Bronchial epithelial cell (primary cell): ENCODE results near the gene HOXB7. TPM values are rescaled to one million over a fixed set of nuclear protein-coding genes. Genes with fewer than 3 reads are reported as not detected.

Experiments
- DNase-seq: peaks from one replicate; pipeline ENCODE4 v3.0.0-alpha.2; 2010; ENCODE audit warnings: low read depth
- FAIRE-seq: peaks from 2 replicates; lab custom pipeline; 2011; peaks lifted over from hg19 to GRCh38; lab: Jason Lieb, UNC
- H3K27me3 ChIP-seq: 2 replicates; pipeline ENCODE4 v1.5.1; 2011; ENCODE audit warnings: low read length; ENCODE audit not compliant: control insufficient read depth, insufficient read depth
- H3K36me3 ChIP-seq: 2 replicates; pipeline ENCODE4 v1.5.1; 2011; ENCODE audit warnings: low read length; ENCODE audit not compliant: control insufficient read depth, insufficient read depth
- H3K4me3 ChIP-seq: 2 replicates; pipeline ENCODE4 v1.5.1; 2011; ENCODE audit warnings: mild to moderate bottlenecking, low read depth, low read length, control low read depth
- total RNA-seq: library from RNA; depleted of rRNA; stranded (reverse); fragments of >200 nt; gene quantifications from 2 replicates; pipeline ENCODE4 v1.2.1, GENCODE V29; 2014
- TF ChIP-seq, protein P1 (sequence below): IDR thresholded peaks from 2 replicates; pipeline ENCODE4 v1.5.1; 2011; ENCODE audit warnings: mild to moderate bottlenecking, moderate library complexity, low read length, control low read depth, inconsistent platforms; ENCODE audit not compliant: insufficient read depth, severe bottlenecking

The HOXB7 gene
- total RNA-seq, 1 donor from 2014 or later = not detected

DNA sequence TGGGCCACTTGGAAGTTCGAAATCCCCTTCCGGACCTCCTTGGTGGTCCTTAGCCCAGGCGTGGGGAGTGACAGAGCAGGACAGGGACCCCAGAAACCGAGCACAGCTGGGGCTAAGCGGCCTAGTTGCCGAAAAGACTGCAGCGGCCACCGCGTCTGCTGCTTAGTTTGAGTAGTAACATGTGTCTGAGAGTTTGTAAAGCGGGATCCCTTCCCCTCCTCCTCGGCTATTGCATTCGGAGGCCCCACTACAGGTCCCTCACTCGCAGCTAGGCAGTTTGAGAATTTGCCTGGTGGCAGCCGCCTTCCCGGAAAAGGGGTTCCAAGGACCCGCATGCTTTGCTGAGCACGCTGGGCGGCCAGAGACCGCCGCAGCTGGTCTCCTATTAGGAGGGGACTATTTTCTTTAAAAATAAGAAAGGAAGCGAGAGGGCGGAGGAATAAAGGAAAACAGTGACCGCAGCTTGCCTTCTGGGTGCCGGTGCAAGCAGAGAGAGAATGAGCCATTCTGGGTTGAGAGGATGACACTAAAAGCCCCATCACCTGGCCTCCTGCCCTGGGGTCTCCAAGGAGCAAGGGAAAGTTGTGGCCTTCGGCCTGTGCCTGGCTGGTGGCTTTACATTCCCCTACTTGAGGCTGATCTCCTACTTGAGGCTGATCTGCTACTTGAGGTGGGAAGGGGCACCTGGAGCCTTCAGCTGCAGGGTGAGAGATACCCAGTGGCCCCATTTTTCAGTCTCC lies 16.1 kb downstream of the HOXB7 start:
- FAIRE-seq (no peak), DNase-seq (no peak)
- no peaks in the 10 kb centered on the region for H3K36me3 ChIP-seq
- H3K4me3 ChIP-seq = no peak overlapping the region
- peaks cover 86% of the 10 kb centered on the region for H3K27me3 ChIP-seq
- TF ChIP-seq, protein P1, sequence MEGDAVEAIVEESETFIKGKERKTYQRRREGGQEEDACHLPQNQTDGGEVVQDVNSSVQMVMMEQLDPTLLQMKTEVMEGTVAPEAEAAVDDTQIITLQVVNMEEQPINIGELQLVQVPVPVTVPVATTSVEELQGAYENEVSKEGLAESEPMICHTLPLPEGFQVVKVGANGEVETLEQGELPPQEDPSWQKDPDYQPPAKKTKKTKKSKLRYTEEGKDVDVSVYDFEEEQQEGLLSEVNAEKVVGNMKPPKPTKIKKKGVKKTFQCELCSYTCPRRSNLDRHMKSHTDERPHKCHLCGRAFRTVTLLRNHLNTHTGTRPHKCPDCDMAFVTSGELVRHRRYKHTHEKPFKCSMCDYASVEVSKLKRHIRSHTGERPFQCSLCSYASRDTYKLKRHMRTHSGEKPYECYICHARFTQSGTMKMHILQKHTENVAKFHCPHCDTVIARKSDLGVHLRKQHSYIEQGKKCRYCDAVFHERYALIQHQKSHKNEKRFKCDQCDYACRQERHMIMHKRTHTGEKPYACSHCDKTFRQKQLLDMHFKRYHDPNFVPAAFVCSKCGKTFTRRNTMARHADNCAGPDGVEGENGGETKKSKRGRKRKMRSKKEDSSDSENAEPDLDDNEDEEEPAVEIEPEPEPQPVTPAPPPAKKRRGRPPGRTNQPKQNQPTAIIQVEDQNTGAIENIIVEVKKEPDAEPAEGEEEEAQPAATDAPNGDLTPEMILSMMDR = no peak

DNA sequence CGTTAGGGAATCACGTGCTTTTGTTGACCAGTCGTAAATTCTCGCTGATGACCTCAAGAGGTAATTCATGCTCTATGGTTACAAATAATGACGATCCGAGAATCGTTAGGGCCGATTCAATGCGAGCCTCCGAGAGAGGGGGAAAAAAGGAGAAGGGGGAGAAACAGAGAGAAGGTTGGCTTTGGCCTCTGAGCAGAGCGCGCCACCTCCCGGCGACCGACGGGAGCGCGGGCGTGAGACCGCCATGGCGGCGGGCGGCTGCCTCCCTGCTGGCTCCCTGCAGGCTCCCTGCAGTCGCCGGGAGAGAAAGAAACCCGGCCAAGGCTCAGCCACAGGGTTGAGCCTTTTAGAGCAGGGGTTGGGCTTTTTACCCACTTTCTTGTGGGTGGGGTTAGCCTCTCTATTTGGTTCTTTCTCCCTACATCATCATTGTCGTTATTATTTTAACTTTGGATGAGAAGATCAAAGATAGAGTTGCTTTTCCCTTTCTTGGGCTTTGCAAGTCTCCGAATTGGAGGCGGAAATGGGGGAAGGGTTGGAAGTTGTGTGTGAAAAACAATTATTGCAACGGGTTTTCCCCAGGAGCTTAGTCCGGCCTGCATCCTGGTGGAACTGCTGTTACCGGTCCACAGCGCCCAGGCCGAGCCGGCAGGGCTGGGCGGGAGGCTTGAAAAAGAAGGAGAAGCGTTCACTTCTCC lies 16.8 kb downstream of the HOXB7 start:
- TF ChIP-seq, protein P1 = peak; percentile 96
- peaks cover 86% of the 10 kb centered on the region for H3K27me3 ChIP-seq
- H3K36me3 ChIP-seq = no peaks in the 10 kb centered on the region
- peak; percentile 32 for DNase-seq
- H3K4me3 ChIP-seq = no peak overlapping the region
- no peak for FAIRE-seq

DNA sequence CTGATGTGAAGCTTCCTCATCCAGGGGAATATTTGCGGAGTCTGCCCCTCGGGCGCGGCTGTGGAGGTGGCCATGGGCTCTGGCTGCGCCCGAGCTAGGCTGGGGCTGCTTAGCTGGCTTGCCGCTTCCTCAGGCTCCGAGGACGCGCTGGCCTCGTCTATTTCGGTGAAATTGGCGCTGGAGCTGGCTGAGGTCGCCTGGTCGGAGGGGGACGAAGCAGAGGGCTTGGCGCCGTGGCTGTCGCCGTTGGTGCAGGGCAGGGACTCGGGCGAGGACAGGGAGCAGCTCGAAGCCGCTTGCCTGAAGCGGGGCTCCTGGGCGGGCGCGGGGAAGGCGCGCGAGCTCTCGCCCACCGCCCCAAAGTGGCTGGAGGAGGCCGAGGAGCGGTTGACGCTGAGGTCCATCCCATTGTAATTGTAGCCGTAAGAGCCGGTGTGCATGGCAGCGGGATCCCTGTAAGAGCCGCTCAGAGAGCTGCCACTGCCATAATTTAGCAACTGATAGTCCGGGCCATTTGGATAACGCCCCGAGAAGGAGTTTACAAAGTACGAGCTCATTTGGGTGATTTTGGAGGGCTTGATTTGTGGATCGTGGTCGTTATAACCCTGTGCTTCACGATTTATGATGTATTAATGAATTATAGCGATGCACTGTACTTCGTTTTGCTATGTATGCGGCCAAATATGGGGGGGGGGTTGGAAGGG lies 17.5 kb downstream of the HOXB7 start, which contains the start of gene HOXB5:
TSS of gene HOXB5 (minus strand) at position 654 of the 704 bp plus-strand sequence. CDS start at position 557, 97 bp downstream.
- Histone ChIP-seq H3K27me3 (peaks cover 85% of the 10 kb centered on the region), H3K36me3 (no peaks in the 10 kb centered on the region), H3K4me3 (no peak within 1 kb of the TSS)
- FAIRE-seq (no peak), DNase-seq (no peak)
- TF ChIP-seq, protein P1 = no peak

DNA sequence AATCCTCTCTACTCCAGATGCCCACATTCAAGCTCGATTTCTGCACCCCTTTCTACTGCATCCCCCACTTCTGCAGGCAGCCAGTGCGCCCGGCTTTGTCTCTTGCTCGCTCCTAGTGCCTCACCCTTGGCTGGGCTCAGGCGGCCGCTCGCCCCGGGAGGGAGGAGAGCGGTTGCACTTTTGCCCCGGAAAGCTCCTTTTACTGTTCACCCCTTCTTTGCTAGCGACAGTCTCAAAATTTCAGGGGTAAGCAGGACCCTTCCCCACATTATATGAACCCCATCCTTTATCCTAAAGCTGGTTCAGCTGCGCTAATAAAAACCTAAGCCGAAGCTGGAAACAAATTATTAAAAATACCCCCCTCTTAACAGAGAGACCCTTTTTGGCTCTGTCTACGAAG lies 18.2 kb downstream of the HOXB7 start:
- Histone ChIP-seq H3K4me3 (no peak overlapping the region), H3K36me3 (no peaks in the 10 kb centered on the region), H3K27me3 (peaks cover 84% of the 10 kb centered on the region)
- TF ChIP-seq, protein P1 = no peak
- DNase-seq (no peak), FAIRE-seq (no peak)

DNA sequence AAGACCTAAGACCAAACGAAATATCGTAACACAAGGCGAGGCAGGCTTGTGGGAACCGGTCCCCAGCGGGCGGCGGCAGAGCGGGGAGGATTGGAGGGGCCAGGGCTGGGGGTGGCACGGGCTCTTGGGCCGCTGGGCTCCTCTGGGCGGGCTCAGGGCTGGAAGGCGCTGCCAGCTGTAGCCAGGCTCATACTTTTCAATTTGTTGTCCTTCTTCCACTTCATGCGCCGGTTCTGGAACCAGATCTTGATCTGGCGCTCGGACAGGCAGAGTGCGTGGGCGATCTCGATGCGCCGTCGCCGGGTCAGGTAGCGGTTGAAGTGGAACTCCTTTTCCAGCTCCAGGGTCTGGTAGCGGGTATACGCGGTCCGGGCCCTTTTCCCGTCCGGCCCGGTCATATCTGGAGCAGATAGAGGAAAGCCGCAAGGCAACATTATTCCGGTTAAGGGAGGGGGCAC lies 18.7 kb downstream of the HOXB7 start:
- no peak overlapping the region for H3K4me3 ChIP-seq

More for the DNA sequence above, 18.7 kb downstream of the HOXB7 start:
- DNase-seq = no peak
- TF ChIP-seq, protein P1 = no peak
- no peak for FAIRE-seq
- peaks cover 84% of the 10 kb centered on the region for H3K27me3 ChIP-seq
- H3K36me3 ChIP-seq = no peaks in the 10 kb centered on the region
